Stomach (tissue), 9 donors: Measurements from ENCODE around the gene TBC1D14. TPM values are rescaled to one million over a fixed set of nuclear protein-coding genes. Genes with fewer than 3 reads are reported as not detected.

ENCODE experiments used
- DNase-seq, 2 donors: peaks; one replicate each; pipeline versions ENCODE4 v3.0.0 to v3.0.0-alpha.2; 2013 to 2019
- H3K27ac ChIP-seq, 5 donors: fragments of 200-600 bp in 4 of 5; sonication (generic) in 4 of 5; one replicate each; pipeline ENCODE4 v1.5.1; 2013 to 2019; ENCODE audit warnings: mild to moderate bottlenecking in 1 of 5, moderate library complexity in 1 of 5
- H3K27me3 ChIP-seq, 3 donors: fragments of 200-600 bp; sonication (generic); one replicate each; pipeline ENCODE4 v1.5.1; 2017 to 2019; ENCODE audit warnings: mixed run types in 1 of 3
- H3K36me3 ChIP-seq, 4 donors: fragments of 200-600 bp; sonication (generic); 1 replicate in 3 of 4; 2 replicates in 1 of 4; pipeline ENCODE4 v1.5.1; 2016 to 2019
- H3K4me1 ChIP-seq, 4 donors: fragments of 200-600 bp; sonication (generic); one replicate each; pipeline ENCODE4 v1.5.1; 2016 to 2019
- H3K4me3 ChIP-seq, 4 donors: fragments of 200-600 bp; sonication (generic) in 3 of 4; one replicate each; pipeline ENCODE4 v1.5.1; 2016 to 2019; ENCODE audit warnings: mild to moderate bottlenecking in 1 of 4
- H3K9me3 ChIP-seq, 4 donors: fragments of 200-600 bp; sonication (generic); one replicate each; pipeline ENCODE4 v1.5.1; 2016 to 2019
- CTCF ChIP-seq, 7 experiments: fragments of 450-650 bp in 4 of 7; fragments of 200-600 bp in 3 of 7; sonication (generic) in 3 of 7; IDR thresholded peaks; one replicate each; pipeline ENCODE4 v1.5.1; 2016 to 2019; ENCODE audit warnings: antibody characterized with exemption in 7 of 7, control low read depth in 2 of 7, mild to moderate bottlenecking in 1 of 7
- EP300 ChIP-seq: sonication (generic); formaldehyde crosslinking; IDR thresholded peaks from one replicate; pipeline ENCODE4 v1.6.1; 2017; ENCODE audit warnings: antibody characterized with exemption
- POLR2A ChIP-seq, 4 donors: fragments of 450-650 bp; IDR thresholded peaks; one replicate each; pipeline ENCODE4 v1.6.1; 2016; ENCODE audit warnings: antibody characterized with exemption in 4 of 4, control low read depth in 2 of 4, mild to moderate bottlenecking in 1 of 4, moderate library complexity in 1 of 4
- POLR2AphosphoS5 ChIP-seq, 3 donors: sonication (generic); formaldehyde crosslinking; IDR thresholded peaks; one replicate each; pipeline ENCODE4 v1.6.1; 2016; ENCODE audit warnings: antibody characterized with exemption in 3 of 3
- WGBS, 5 donors: extraction: QIAGEN DNeasy Blood & Tissue Kit in 3 of 5; methylation state at CpG; one replicate each; pipeline versions ENCODE4 v1.1.5 to v1.1.7; 2013 to 2018; 5-methylcytosine and 5-hydroxymethylcytosine counted together
- intact Hi-C: fragments of 100-400 bp; cut with DNase I; formaldehyde crosslinking; loops from one replicate; pipeline ENCODE4 v1.15.1; 2023; ENCODE audit warnings: low total_unique reads
- polyA plus RNA-seq, 3 donors: library from polyadenylated mRNA; stranded (reverse); fragments of 200-250 nt; gene quantifications; one replicate each; pipeline ENCODE4 v1.2.3, GENCODE V29; 2013
- total RNA-seq, 5 donors: library from RNA; depleted of rRNA; stranded (reverse); fragments of >200 nt; gene quantifications; one replicate each; pipeline versions ENCODE4 v1.1.0 to v1.2.3, GENCODE V29; 2014 to 2016
- donor health status: healthy with polysubstance abuse.
- donor health status: Bipolar disorder and iron deficiency.
- donor health status: healthy.

TBC1D14 gene
- total and polyA plus RNA-seq, 8 donors = 19.5 to 72.4 (median 40.4) TPM

GRCh38 chr4:7055111-7055989, 145.7 kb downstream of the TBC1D14 start:
- no peak for TF ChIP-seq POLR2AphosphoS5 (IDR thresholded peaks at IDR 0.05)
- Histone ChIP-seq H3K4me1 (peaks cover 16 to 54% (median 30%) of the 10 kb centered on the region in 4 donors), H3K9me3 (no peaks in the 10 kb centered on the region), H3K4me3 (no peak overlapping the region), H3K27ac (no peak overlapping the region), H3K27me3 (no peaks in the 10 kb centered on the region), H3K36me3 (peaks cover 25 to 73% (median 67%) of the 10 kb centered on the region in 4 donors)
- 89 to 93% (median 92%) methylated on average over 26 to 31 of the region's 31 CpGs for WGBS, 5 donors
- intact Hi-C loops = no loop called here
- no peak for DNase-seq

GRCh38 chr4:7055990-7056325, 146.3 kb downstream of the TBC1D14 start:
- H3K9me3 ChIP-seq = no peaks in the 10 kb centered on the region
- no peak overlapping the region for H3K27ac ChIP-seq
- WGBS, 5 donors = 82 to 90% (median 87%) methylated on average over 9 to 10 of the region's 10 CpGs
- no peaks in the 10 kb centered on the region for H3K27me3 ChIP-seq
- intact Hi-C loops = no loop called here
- peaks cover 31 to 79% (median 73%) of the 10 kb centered on the region in 4 donors for H3K36me3 ChIP-seq
- TF ChIP-seq POLR2A (IDR thresholded peaks at IDR 0.05) (no peak), CTCF (IDR thresholded peaks at IDR 0.05) (no peak), POLR2AphosphoS5 (IDR thresholded peaks at IDR 0.05) (no peak), EP300 (no peak)
- peaks cover 10 to 49% (median 24%) of the 10 kb centered on the region in 4 donors for H3K4me1 ChIP-seq
- H3K4me3 ChIP-seq = no peak overlapping the region
- no peak for DNase-seq

GRCh38 chr4:7058792-7059191, 149.2 kb downstream of the TBC1D14 start:
- Histone ChIP-seq H3K36me3 (peaks cover 48 to 97% (median 87%) of the 10 kb centered on the region in 4 donors), H3K27ac (no peak overlapping the region), H3K27me3 (no peaks in the 10 kb centered on the region), H3K4me1 (peaks cover 0 to 22% (median 8%) of the 10 kb centered on the region in 4 donors), H3K4me3 (no peak overlapping the region), H3K9me3 (no peaks in the 10 kb centered on the region)
- 76 to 89% (median 83%) methylated on average over 3 of the region's 3 CpGs for WGBS, 5 donors
- intact Hi-C loops = no loop called here
- DNase-seq = no peak
- TF ChIP-seq CTCF (IDR thresholded peaks at IDR 0.05) (no peak), EP300 (no peak), POLR2AphosphoS5 (IDR thresholded peaks at IDR 0.05) (no peak), POLR2A (IDR thresholded peaks at IDR 0.05) (no peak)

- H3K9me3 ChIP-seq = no peaks in the 10 kb centered on the region
- H3K27ac ChIP-seq = peak overlapping the region in 2 of 5 donors; percentile 41 to 55
- peaks cover 46 to 92% (median 87%) of the 10 kb centered on the region in 4 donors for H3K36me3 ChIP-seq
- DNase-seq = no peak
- peaks cover 0 to 25% (median 11%) of the 10 kb centered on the region in 4 donors for H3K4me1 ChIP-seq
- H3K27me3 ChIP-seq = no peaks in the 10 kb centered on the region
- WGBS, 5 donors = 72 to 84% (median 79%) methylated on average over 11 of the region's 11 CpGs
- H3K4me3 ChIP-seq = no peak overlapping the region
- intact Hi-C loops = no loop called here
- no peak for TF ChIP-seq POLR2AphosphoS5 (IDR thresholded peaks at IDR 0.05)
- no peak for TF ChIP-seq POLR2A (IDR thresholded peaks at IDR 0.05)
- TF ChIP-seq EP300 = no peak
- TF ChIP-seq CTCF (IDR thresholded peaks at IDR 0.05) = no peak
These were observed 150.0 kb downstream of the TBC1D14 start for GRCh38 chr4:7059662-7060061.
